IMR-90 (cell line): ENCODE data around the gene PLEKHG7. TPM values are rescaled to one million over a fixed set of nuclear protein-coding genes. Genes with fewer than 3 reads are reported as not detected.

Experiments used
- ATAC-seq: fragments of 200-7000 bp; cut with Tn5 transposase; 2 replicates; pipeline ENCODE4 v1.9.1; 2020; ENCODE audit warnings: low read depth, mild to moderate bottlenecking, moderate library complexity
- BruUV-seq: library from RNA; stranded (reverse); fragments of 400-500 nt; replicated peaks from 2 replicates; lab custom pipeline; 2021; lab: Mats Ljungman, UMichigan
- CTCF ChIA-PET: fragments of 300-600 bp; formaldehyde crosslinking; extraction: SDS; loops from one replicate; lab custom pipeline; 2021; ENCODE audit warnings: antibody characterized with exemption; lab: Yijun Ruan, JAX
- POLR2A ChIA-PET: fragments of 300-600 bp; sonication (Branson Sonifier 250); formaldehyde crosslinking; loops from one replicate; lab custom pipeline; 2022; ENCODE audit warnings: antibody characterized with exemption; ENCODE audit not compliant: unreplicated experiment; lab: Charles Lee
- DNase-seq: peaks from one replicate; pipeline ENCODE4 v3.0.0; 2013
- H2AFZ ChIP-seq: replicated peaks from 2 replicates; pipeline ENCODE3; 2013; ENCODE audit warnings: low read length, mild to moderate bottlenecking; ENCODE audit not compliant: poor library complexity
- H2AK5ac ChIP-seq: 2 replicates; pipeline ENCODE4 v1.6.1; 2013; ENCODE audit warnings: low read depth, low read length, inconsistent platforms
- H2AK9ac ChIP-seq: replicated peaks from 2 replicates; pipeline ENCODE3; 2013; ENCODE audit warnings: mild to moderate bottlenecking, low read depth, low read length, moderate library complexity; ENCODE audit not compliant: poor library complexity
- H2BK120ac ChIP-seq: 2 replicates; pipeline ENCODE4 v1.6.1; 2013; ENCODE audit warnings: low read depth, low read length, inconsistent platforms
- H2BK15ac ChIP-seq: 3 replicates; pipeline ENCODE4 v1.6.1; 2013; ENCODE audit warnings: low read depth, low read length, inconsistent platforms
- H2BK20ac ChIP-seq: 2 replicates; pipeline ENCODE4 v1.6.1; 2013; ENCODE audit warnings: low read depth, mild to moderate bottlenecking, inconsistent platforms, low read length, moderate library complexity
- H2BK5ac ChIP-seq: 2 replicates; pipeline ENCODE4 v1.6.1; 2013; ENCODE audit warnings: mild to moderate bottlenecking, low read depth, low read length, inconsistent platforms; ENCODE audit not compliant: poor library complexity, severe bottlenecking
- H3K14ac ChIP-seq: replicated peaks from 2 replicates; pipeline ENCODE4 v1.6.1; 2013; ENCODE audit warnings: low read depth, low read length, inconsistent platforms
- H3K18ac ChIP-seq: 2 replicates; pipeline ENCODE4 v1.6.1; 2013; ENCODE audit warnings: low read depth, low read length, control low read depth
- H3K23ac ChIP-seq: 2 replicates; pipeline ENCODE4 v1.6.1; 2013; ENCODE audit warnings: low read depth, low read length, inconsistent platforms
- H3K27ac ChIP-seq: 2 replicates; pipeline ENCODE4 v1.5.1; 2013; ENCODE audit warnings: mild to moderate bottlenecking, control low read depth, low read length; ENCODE audit not compliant: insufficient read depth
- H3K27me3 ChIP-seq: 2 replicates; pipeline ENCODE4 v1.6.1; 2013; ENCODE audit warnings: low read length; ENCODE audit not compliant: control insufficient read depth, insufficient read depth
- H3K36me3 ChIP-seq: 2 replicates; pipeline ENCODE4 v1.6.1; 2013; ENCODE audit warnings: low read length, mixed read lengths; ENCODE audit not compliant: control insufficient read depth, insufficient read depth
- H3K4ac ChIP-seq: 2 replicates; pipeline ENCODE4 v1.6.1; 2013; ENCODE audit warnings: low read depth, low read length, inconsistent platforms
- H3K4me1 ChIP-seq: 2 replicates; pipeline ENCODE4 v1.6.1; 2013; ENCODE audit warnings: low read length, mixed read lengths; ENCODE audit not compliant: control insufficient read depth, insufficient read depth
- H3K4me2 ChIP-seq: 2 replicates; pipeline ENCODE4 v1.6.1; 2013; ENCODE audit warnings: low read depth, mild to moderate bottlenecking, control low read depth, low read length, moderate library complexity
- H3K4me3 ChIP-seq: 2 replicates; pipeline ENCODE4 v1.5.1; 2013; ENCODE audit warnings: low read depth, mild to moderate bottlenecking, control low read depth, low read length, moderate library complexity; ENCODE audit not compliant: insufficient read depth
- H3K56ac ChIP-seq: 2 replicates; pipeline ENCODE4 v1.6.1; 2013; ENCODE audit warnings: low read length, inconsistent platforms; ENCODE audit not compliant: insufficient read depth; ENCODE audit errors: extremely low read depth
- H3K79me1 ChIP-seq, 2 experiments: 2 replicates each; pipeline ENCODE4 v1.6.1; 2013; ENCODE audit warnings: low read length in 2 of 2, inconsistent platforms in 1 of 2, low read depth in 1 of 2
- H3K9ac ChIP-seq: 2 replicates; pipeline ENCODE4 v1.6.1; 2013; ENCODE audit warnings: low read depth, low read length, control low read depth
- H3K9me1 ChIP-seq: 2 replicates; pipeline ENCODE4 v1.6.1; 2013; ENCODE audit warnings: low read length, inconsistent platforms; ENCODE audit not compliant: insufficient read depth
- H3K9me3 ChIP-seq: 2 replicates; pipeline ENCODE4 v1.6.1; 2013; ENCODE audit warnings: low read length; ENCODE audit not compliant: control insufficient read depth, insufficient read depth
- H4K20me1 ChIP-seq: 2 replicates; pipeline ENCODE4 v1.6.1; 2013; ENCODE audit warnings: low read length, inconsistent platforms; ENCODE audit not compliant: insufficient read depth
- H4K5ac ChIP-seq: 2 replicates; pipeline ENCODE4 v1.6.1; 2013; ENCODE audit warnings: mild to moderate bottlenecking, low read depth, low read length, control low read depth
- H4K8ac ChIP-seq, 2 experiments: 2 replicates each; pipeline ENCODE4 v1.6.1; 2013; ENCODE audit warnings: low read depth in 2 of 2, low read length in 2 of 2, control low read depth in 1 of 2, inconsistent platforms in 1 of 2
- H4K91ac ChIP-seq: 2 replicates; pipeline ENCODE4 v1.6.1; 2013; ENCODE audit warnings: low read depth, low read length, inconsistent platforms; ENCODE audit not compliant: insufficient read depth
- CEBPB ChIP-seq: IDR thresholded peaks from 2 replicates; pipeline ENCODE4 v1.6.1; 2012; ENCODE audit warnings: low read depth, low read length, improper control_type of control experiment
- RFX5 ChIP-seq: IDR thresholded peaks from 2 replicates; pipeline ENCODE4 v1.8.0; 2012; ENCODE audit warnings: low read depth, mild to moderate bottlenecking, low read length, moderate library complexity
- SMC3 ChIP-seq: fragments of 150-350 bp; IDR thresholded peaks from 2 replicates; pipeline ENCODE4 v1.6.1; 2016; ENCODE audit warnings: low read depth, mild to moderate bottlenecking, antibody characterized with exemption, low read length, moderate library complexity
- WGBS, 2 experiments: methylation state at CpG; one replicate each; pipeline versions ENCODE4 v1.1.5 to v1.1.7; 2013; ENCODE audit warnings: missing lambda C conversion rate in 2 of 2; ENCODE audit not compliant: insufficient read length in 1 of 2; ENCODE audit errors: extremely low coverage in 2 of 2; 5-methylcytosine and 5-hydroxymethylcytosine counted together
- dilution Hi-C: fragments of 300-500 bp; cut with HindIII; formaldehyde crosslinking; loops from one replicate; pipeline ENCODE4 v1.14.3; 2018; ENCODE audit warnings: low sequenced_read_pairs; ENCODE audit not compliant: unreplicated experiment
- in situ Hi-C: fragments of 300-500 bp; cut with MboI; formaldehyde crosslinking; loops from 3 replicates; pipeline ENCODE4 v1.14.3; 2019; ENCODE audit warnings: low sequenced_read_pairs, inconsistent platforms, mixed read lengths
- intact Hi-C: fragments of 100-400 bp; cut with micrococcal nuclease; formaldehyde crosslinking; loops from 2 replicates; pipeline ENCODE4 v1.10.0; 2022
- polyA plus RNA-seq, 3 experiments: library from polyadenylated mRNA; depleted of rRNA; stranded (reverse); fragments of >200 nt; gene quantifications; 2 replicates each; pipeline ENCODE4 v1.2.3, GENCODE V29; 2012; ENCODE audit warnings: low replicate concordance in 1 of 3
- total RNA-seq: library from RNA; depleted of rRNA; stranded (reverse); fragments of >200 nt; gene quantifications from 2 replicates; pipeline ENCODE4 v1.2.3, GENCODE V29; 2012

Gene PLEKHG7
- total and polyA plus RNA-seq, 2 of the 4 experiments (the other 2 are of a cell fraction), result not detected

DNA sequence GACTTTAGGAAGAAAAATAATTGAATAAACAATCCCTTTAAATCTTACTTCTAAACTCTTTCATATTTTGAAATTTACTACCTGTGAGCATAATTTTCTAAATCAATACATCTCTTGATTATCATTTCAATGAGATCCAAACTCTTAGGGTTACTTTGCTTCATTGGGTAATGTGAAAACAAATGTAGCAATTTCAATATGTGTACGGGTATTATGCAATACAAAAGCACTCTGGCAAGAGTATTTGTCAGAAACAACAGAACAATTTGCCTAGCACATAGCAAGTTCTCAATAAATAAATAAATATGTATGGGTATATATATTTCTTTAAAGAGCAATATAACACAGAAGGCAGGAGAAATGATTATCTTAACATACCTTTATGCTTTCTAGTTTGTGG, 77.1 kb downstream of the PLEKHG7 start:
- Histone ChIP-seq H3K9me3 (no peaks in the 10 kb centered on the region), H3K4me3 (no peak overlapping the region), H3K9me1 (0 out of 2 replicates have a peak, but pooled peaks cover 2% of the 10 kb centered on the region), H3K4ac (no peak overlapping the region), H3K27me3 (no peaks in the 10 kb centered on the region), H3K4me1 (peaks cover 10% of the 10 kb centered on the region), H3K36me3 (peaks cover 20% of the 10 kb centered on the region), H4K20me1 (no peaks in the 10 kb centered on the region), H4K8ac (no peak overlapping the region), H3K27ac (no peak overlapping the region), H2BK15ac (no peak overlapping the region), H2BK120ac (no peak overlapping the region), H3K4me2 (no peak overlapping the region), H2BK20ac (no peak overlapping the region), H2AK9ac (no peak overlapping the region), H3K9ac (no peak overlapping the region), H2BK5ac (no peak overlapping the region), H4K91ac (no peak overlapping the region), H2AK5ac (no peak overlapping the region), H3K79me1 (peaks cover 0 to 14% of the 10 kb centered on the region in 2 experiments; a peak in 2 of 4 replicates), H3K56ac (no peak overlapping the region), H3K18ac (no peak overlapping the region), H2AFZ (no peak overlapping the region), H3K14ac (no peak overlapping the region), H4K5ac (no peak overlapping the region), H3K23ac (no peak overlapping the region)
- ChIA-PET CTCF (no interaction called here), POLR2A (no interaction called here)
- BruUV-seq, result no TSS peak
- no peak for ATAC-seq
- no peak for DNase-seq
- no peak for TF ChIP-seq SMC3
- TF ChIP-seq RFX5, result no peak
- TF ChIP-seq CEBPB, result peak; percentile 82
- in situ Hi-C loops (loop anchor here (25.0 kb wide), 1 partner anchor 632 kb away; no protein-coding TSS in a partner anchor), dilution Hi-C loops (no loop called here), intact Hi-C loops (no loop called here)
- no CpG with 5 or more reads among the region's 1 CpG for WGBS, 2 experiments
